ENCODE data around the gene STMN1. TPM values are rescaled to one million over a fixed set of nuclear protein-coding genes. Genes with fewer than 3 reads are reported as not detected.

Gene STMN1
- total RNA-seq, 1 experiment from 2014 or later: 418 TPM

- TF ChIP-seq ZNF423 (CRISPR knock-in tag; IDR thresholded peaks at IDR 0.05) (peak; percentile 40), NR3C1 (CRISPR knock-in tag; conservative IDR thresholded peaks at IDR 0.05; ENCODE audit: low read depth) (no peak), ETV6 (CRISPR knock-in tag; IDR thresholded peaks at IDR 0.05) (no peak), ZNF532 (CRISPR knock-in tag; IDR thresholded peaks at IDR 0.05; ENCODE audit: borderline replicate concordance) (no peak), USF2 (CRISPR knock-in tag; IDR thresholded peaks at IDR 0.05) (peak; percentile 55; the same call in 1 of the 2 replicates), ZNF396 (CRISPR knock-in tag; IDR thresholded peaks at IDR 0.05; ENCODE audit: borderline replicate concordance) (no peak), ZBTB21 (CRISPR knock-in tag; IDR thresholded peaks at IDR 0.05; ENCODE audit: borderline replicate concordance) (no peak), KAT7 (CRISPR knock-in tag; IDR thresholded peaks at IDR 0.05; ENCODE audit: borderline replicate concordance) (peak; percentile 84), ZNF281 (CRISPR knock-in tag; IDR thresholded peaks at IDR 0.05) (0 out of 2 replicates have a peak, but pooled peaks have one; percentile 12), HMGA2 (CRISPR knock-in tag; IDR thresholded peaks at IDR 0.05) (no peak), SMAD4 (CRISPR knock-in tag; IDR thresholded peaks at IDR 0.05) (no peak), RELA (CRISPR knock-in tag; IDR thresholded peaks at IDR 0.05; ENCODE audit: borderline replicate concordance) (peak; percentile 82; the same call in 1 of the 2 replicates), RORB (CRISPR knock-in tag; IDR thresholded peaks at IDR 0.05) (no peak), CREM (CRISPR knock-in tag; IDR thresholded peaks at IDR 0.05) (peak; percentile 49; the same call in 1 of the 2 replicates), NFATC4 (CRISPR knock-in tag; IDR thresholded peaks at IDR 0.05) (no peak), NFYB (CRISPR knock-in tag; conservative IDR thresholded peaks at IDR 0.05; ENCODE audit: low read depth) (peak; percentile 26; the same call in 1 of the 2 replicates), IRF2 (CRISPR knock-in tag; IDR thresholded peaks at IDR 0.05; ENCODE audit: borderline replicate concordance, low read depth) (no peak), ATF3 (CRISPR knock-in tag; conservative IDR thresholded peaks at IDR 0.05) (no peak), ZBTB43 (CRISPR knock-in tag; IDR thresholded peaks at IDR 0.05) (0 out of 2 replicates have a peak, but pooled peaks have one; percentile 37), CDX4 (CRISPR knock-in tag; IDR thresholded peaks at IDR 0.05; ENCODE audit: borderline replicate concordance) (no peak), TCF7 (CRISPR knock-in tag; IDR thresholded peaks at IDR 0.05; ENCODE audit: low read depth) (no peak), EMX1 (CRISPR knock-in tag; IDR thresholded peaks at IDR 0.05) (no peak), FOXP4 (CRISPR knock-in tag; IDR thresholded peaks at IDR 0.05) (0 out of 2 replicates have a peak, but pooled peaks have one; percentile 43)
Observed at GRCh38 chr1:25875154-25875855, 30.9 kb downstream of the STMN1 start, which contains the start of gene PAQR7 (continued).
